MM.1S (cell line): ENCODE data around the gene DPY19L3.

ENCODE experiments used
- DNase-seq: peaks from one replicate; pipeline ENCODE4 v3.0.0-alpha.2; 2015
- H2AFZ ChIP-seq: fragments of 300-600 bp; sonication (generic); 2 replicates; pipeline ENCODE4 v1.6.0; 2016; ENCODE audit warnings: antibody characterized with exemption, low read length
- H3F3A ChIP-seq: fragments of 300-600 bp; sonication (generic); 2 replicates; pipeline ENCODE4 v1.6.1; 2016; ENCODE audit warnings: mild to moderate bottlenecking, antibody characterized with exemption, low read length, moderate library complexity, mixed read lengths; ENCODE audit not compliant: insufficient read depth
- H3K27ac ChIP-seq: fragments of 300-600 bp; sonication (generic); 2 replicates; pipeline ENCODE4 v1.5.1; 2016; ENCODE audit warnings: mild to moderate bottlenecking, low read length
- H3K27me3 ChIP-seq: fragments of 300-600 bp; sonication (generic); replicated peaks from 2 replicates; pipeline ENCODE4 v1.6.0; 2016; ENCODE audit warnings: low read length; ENCODE audit not compliant: insufficient read depth
- H3K36me3 ChIP-seq: fragments of 300-600 bp; sonication (generic); replicated peaks from 2 replicates; pipeline ENCODE4 v1.6.1; 2016; ENCODE audit warnings: mild to moderate bottlenecking, low read length, mixed read lengths; ENCODE audit not compliant: insufficient read depth
- H3K4me1 ChIP-seq: fragments of 300-600 bp; sonication (generic); 2 replicates; pipeline ENCODE4 v1.6.1; 2016; ENCODE audit warnings: low read length, mixed read lengths
- H3K4me2 ChIP-seq: fragments of 300-600 bp; sonication (generic); 2 replicates; pipeline ENCODE4 v1.6.0; 2016; ENCODE audit warnings: low read depth, low read length
- H3K4me3 ChIP-seq: fragments of 300-600 bp; sonication (generic); 2 replicates; pipeline ENCODE4 v1.5.1; 2016; ENCODE audit warnings: low read length, mixed read lengths
- H3K79me2 ChIP-seq: fragments of 300-600 bp; sonication (generic); 2 replicates; pipeline ENCODE4 v1.6.1; 2016; ENCODE audit warnings: mixed run types, low read length, mixed read lengths
- H3K9ac ChIP-seq: fragments of 300-600 bp; sonication (generic); 2 replicates; pipeline ENCODE4 v1.6.1; 2016; ENCODE audit warnings: low read length, mixed read lengths
- H3K9me2 ChIP-seq: fragments of 300-600 bp; sonication (generic); replicated peaks from 2 replicates; pipeline ENCODE4 v1.6.1; 2016; ENCODE audit warnings: mild to moderate bottlenecking, low read length, mixed read lengths; ENCODE audit not compliant: insufficient read depth
- H3K9me3 ChIP-seq: fragments of 300-600 bp; sonication (generic); replicated peaks from 2 replicates; pipeline ENCODE4 v1.6.1; 2016; ENCODE audit warnings: mild to moderate bottlenecking, low read length, mixed read lengths; ENCODE audit not compliant: insufficient read depth
- H4K20me1 ChIP-seq: fragments of 300-600 bp; sonication (generic); 2 replicates; pipeline ENCODE4 v1.6.1; 2016; ENCODE audit warnings: mild to moderate bottlenecking, low read length, moderate library complexity, mixed read lengths; ENCODE audit not compliant: insufficient read depth
- EZH2 ChIP-seq: fragments of 300-600 bp; sonication (generic); optimal IDR thresholded peaks from 2 replicates; pipeline ENCODE3; 2017; ENCODE audit warnings: low read depth, mild to moderate bottlenecking, antibody characterized with exemption, low read length, mixed read lengths
- EZH2phosphoT487 ChIP-seq: fragments of 300-600 bp; sonication (generic); IDR thresholded peaks from 2 replicates; pipeline ENCODE4 v1.6.1; 2018; ENCODE audit warnings: antibody characterized with exemption, low read length
- TF ChIP-seq, protein P1 (sequence below): fragments of 300-600 bp; sonication (generic); IDR thresholded peaks from 2 replicates; pipeline ENCODE4 v1.5.1; 2016; ENCODE audit warnings: antibody characterized with exemption, low read length, mixed read lengths

DPY19L3 gene

DNA sequence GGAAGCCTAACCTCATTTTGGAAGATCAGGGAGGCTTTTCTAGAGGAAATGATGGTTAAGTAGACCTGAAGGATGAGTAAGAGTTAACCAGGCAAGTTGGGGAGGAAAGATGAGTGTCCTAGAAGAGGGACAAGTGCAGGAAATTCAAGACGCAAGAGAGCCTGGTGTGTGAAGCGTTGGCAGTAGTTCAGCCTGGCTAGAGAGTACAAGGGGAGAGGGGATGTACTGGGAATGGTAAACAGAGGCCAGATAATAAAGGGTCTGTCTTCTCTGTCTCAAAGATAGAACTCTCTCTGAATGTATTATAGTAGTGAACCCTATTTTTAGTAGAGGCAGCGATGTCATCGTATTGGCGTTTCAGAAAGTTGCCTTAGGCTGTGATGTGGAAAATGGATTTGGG is 9.7 kb downstream of the DPY19L3 start:
- no peak for TF ChIP-seq EZH2phosphoT487
- no peak for TF ChIP-seq EZH2
- TF ChIP-seq, protein P1, sequence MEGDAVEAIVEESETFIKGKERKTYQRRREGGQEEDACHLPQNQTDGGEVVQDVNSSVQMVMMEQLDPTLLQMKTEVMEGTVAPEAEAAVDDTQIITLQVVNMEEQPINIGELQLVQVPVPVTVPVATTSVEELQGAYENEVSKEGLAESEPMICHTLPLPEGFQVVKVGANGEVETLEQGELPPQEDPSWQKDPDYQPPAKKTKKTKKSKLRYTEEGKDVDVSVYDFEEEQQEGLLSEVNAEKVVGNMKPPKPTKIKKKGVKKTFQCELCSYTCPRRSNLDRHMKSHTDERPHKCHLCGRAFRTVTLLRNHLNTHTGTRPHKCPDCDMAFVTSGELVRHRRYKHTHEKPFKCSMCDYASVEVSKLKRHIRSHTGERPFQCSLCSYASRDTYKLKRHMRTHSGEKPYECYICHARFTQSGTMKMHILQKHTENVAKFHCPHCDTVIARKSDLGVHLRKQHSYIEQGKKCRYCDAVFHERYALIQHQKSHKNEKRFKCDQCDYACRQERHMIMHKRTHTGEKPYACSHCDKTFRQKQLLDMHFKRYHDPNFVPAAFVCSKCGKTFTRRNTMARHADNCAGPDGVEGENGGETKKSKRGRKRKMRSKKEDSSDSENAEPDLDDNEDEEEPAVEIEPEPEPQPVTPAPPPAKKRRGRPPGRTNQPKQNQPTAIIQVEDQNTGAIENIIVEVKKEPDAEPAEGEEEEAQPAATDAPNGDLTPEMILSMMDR, result no peak
- Histone ChIP-seq H3F3A (no peaks in the 10 kb centered on the region), H4K20me1 (no peaks in the 10 kb centered on the region), H3K4me3 (no peak overlapping the region), H3K9me2 (no peaks in the 10 kb centered on the region), H3K79me2 (no peaks in the 10 kb centered on the region), H2AFZ (no peak overlapping the region), H3K4me1 (no peaks in the 10 kb centered on the region), H3K27me3 (no peaks in the 10 kb centered on the region), H3K9me3 (no peaks in the 10 kb centered on the region), H3K36me3 (0 out of 2 replicates have a peak, but pooled peaks cover 3% of the 10 kb centered on the region), H3K4me2 (no peak overlapping the region), H3K27ac (no peak overlapping the region), H3K9ac (no peak overlapping the region)
- DNase-seq, result no peak

DNA sequence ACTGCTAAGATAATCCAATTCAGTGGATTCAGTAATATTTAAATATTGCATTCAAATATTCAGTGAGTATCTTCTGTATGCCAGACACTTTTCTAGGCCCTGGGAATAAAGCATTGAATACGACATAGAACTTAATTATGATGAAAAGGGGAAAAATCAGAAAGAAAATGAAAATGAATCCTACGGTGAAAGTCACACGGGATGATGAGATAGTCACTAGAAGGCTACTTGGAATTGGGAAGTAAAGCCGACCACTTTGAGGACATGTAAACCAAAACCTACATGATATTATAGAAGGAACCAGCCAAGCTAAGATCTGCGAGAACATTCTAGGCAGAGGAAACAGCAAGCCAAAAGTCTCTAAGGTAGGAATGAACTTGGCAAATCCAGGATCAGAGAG is 10.1 kb downstream of the DPY19L3 start:
- Histone ChIP-seq H3K9ac (no peak overlapping the region), H4K20me1 (no peaks in the 10 kb centered on the region), H2AFZ (no peak overlapping the region), H3K9me2 (no peaks in the 10 kb centered on the region), H3K27me3 (no peaks in the 10 kb centered on the region), H3K9me3 (no peaks in the 10 kb centered on the region), H3K36me3 (0 out of 2 replicates have a peak, but pooled peaks cover 3% of the 10 kb centered on the region), H3K27ac (no peak overlapping the region), H3K4me3 (no peak overlapping the region), H3K4me2 (no peak overlapping the region), H3K79me2 (no peaks in the 10 kb centered on the region), H3K4me1 (no peaks in the 10 kb centered on the region), H3F3A (no peaks in the 10 kb centered on the region)
- no peak for DNase-seq
- TF ChIP-seq, protein P1, result no peak
- TF ChIP-seq EZH2, result no peak
- no peak for TF ChIP-seq EZH2phosphoT487

DNA sequence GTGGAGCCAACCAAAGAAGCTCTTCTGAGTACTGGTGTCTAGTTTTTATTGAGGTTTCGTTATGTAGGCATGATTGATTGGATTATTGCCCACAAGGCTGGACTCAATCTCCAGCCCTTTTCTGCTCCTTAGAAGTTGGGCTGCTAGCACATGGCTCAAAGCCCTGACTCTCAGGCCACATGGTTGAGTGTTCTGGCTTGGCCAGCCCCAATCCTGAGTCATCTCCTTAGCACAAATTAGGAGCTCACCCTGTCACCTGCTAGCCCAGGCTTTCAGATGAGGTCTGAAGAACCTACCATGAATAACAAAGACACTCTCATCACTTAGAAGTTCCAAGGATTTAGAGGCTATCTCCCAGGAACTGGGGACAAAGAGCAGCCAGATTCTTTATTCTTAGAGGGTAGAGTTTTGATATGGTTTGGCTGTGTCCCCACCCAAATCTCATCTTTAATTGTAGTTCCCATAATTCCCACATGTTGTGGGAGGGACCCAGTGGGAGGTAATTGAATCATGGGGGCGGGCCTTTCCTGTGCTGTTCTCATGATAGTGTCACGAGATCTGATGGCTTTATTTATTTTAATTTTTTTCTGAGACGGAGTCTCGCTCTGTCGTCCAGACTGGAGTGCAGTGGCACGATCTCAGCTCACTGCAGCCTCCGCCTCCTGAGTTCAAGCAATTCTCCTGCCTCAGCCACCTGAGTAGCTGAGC is 11.3 kb downstream of the DPY19L3 start:
- H3K27ac ChIP-seq, result no peak overlapping the region
- H3K27me3 ChIP-seq, result no peaks in the 10 kb centered on the region
- H3K9ac ChIP-seq, result no peak overlapping the region
- H4K20me1 ChIP-seq, result no peaks in the 10 kb centered on the region
- DNase-seq, result no peak
- TF ChIP-seq, protein P1, result no peak
- no peak for TF ChIP-seq EZH2
- TF ChIP-seq EZH2phosphoT487, result no peak
- H3F3A ChIP-seq, result no peaks in the 10 kb centered on the region
- H2AFZ ChIP-seq, result no peak overlapping the region
- H3K9me3 ChIP-seq, result no peaks in the 10 kb centered on the region
- H3K4me3 ChIP-seq, result no peak overlapping the region
- H3K36me3 ChIP-seq, result no peaks in the 10 kb centered on the region
- H3K9me2 ChIP-seq, result no peaks in the 10 kb centered on the region
- no peaks in the 10 kb centered on the region for H3K79me2 ChIP-seq
- H3K4me1 ChIP-seq, result no peaks in the 10 kb centered on the region
- H3K4me2 ChIP-seq, result no peak overlapping the region
